T-helper 2 cell treated with Interferon-gamma antibody and Interleukin-4, amounts not matched to agents 5 μg/mL and 100 μg/mL, for 36 hours (primary cell): Measurements from ENCODE around the gene ZNF654.

Experiments
- DNase-seq: peaks from one replicate; pipeline ENCODE4 v3.0.0; 2021; ENCODE audit warnings: low spot score
- H3K27ac Mint-ChIP-seq: one replicate; pipeline ENCODE4 v1.8.0; 2021; ENCODE audit warnings: mild to moderate bottlenecking, mixed read lengths
- H3K27me3 Mint-ChIP-seq: one replicate; pipeline ENCODE4 v1.8.0; 2021; ENCODE audit warnings: low read depth, mixed read lengths
- H3K36me3 Mint-ChIP-seq: one replicate; pipeline ENCODE4 v1.8.0; 2021; ENCODE audit warnings: low read depth, mixed read lengths
- H3K4me1 Mint-ChIP-seq: one replicate; pipeline ENCODE4 v1.8.0; 2021; ENCODE audit warnings: low read depth, mixed read lengths
- H3K4me3 Mint-ChIP-seq: one replicate; pipeline ENCODE4 v1.8.0; 2022; ENCODE audit warnings: mild to moderate bottlenecking, moderate library complexity, mixed read lengths
- H3K9me3 Mint-ChIP-seq: one replicate; pipeline ENCODE4 v1.8.0; 2021; ENCODE audit warnings: mixed read lengths

ZNF654 gene

GRCh38 chr3:88038566-88038965 is 20.5 kb upstream of the ZNF654 start:
- no peaks in the 10 kb centered on the region for H3K36me3 Mint-ChIP-seq
- no peaks in the 10 kb centered on the region for H3K27me3 Mint-ChIP-seq
- H3K9me3 Mint-ChIP-seq, result no peaks in the 10 kb centered on the region
- H3K4me1 Mint-ChIP-seq, result peaks cover 12% of the 10 kb centered on the region
- no peak for DNase-seq
- H3K4me3 Mint-ChIP-seq, result no peak overlapping the region
- no peak overlapping the region for H3K27ac Mint-ChIP-seq

- Mint-ChIP-seq H3K27me3 (no peaks in the 10 kb centered on the region), H3K4me3 (no peak overlapping the region), H3K9me3 (no peaks in the 10 kb centered on the region), H3K27ac (no peak overlapping the region), H3K4me1 (peaks cover 6% of the 10 kb centered on the region), H3K36me3 (no peaks in the 10 kb centered on the region)
- DNase-seq, result no peak
Measured at GRCh38 chr3:88040529-88040928, 18.5 kb upstream of the ZNF654 start.

GRCh38 chr3:88041005-88041404 is 18.1 kb upstream of the ZNF654 start:
- Mint-ChIP-seq H3K27me3 (no peaks in the 10 kb centered on the region), H3K36me3 (no peaks in the 10 kb centered on the region), H3K27ac (no peak overlapping the region), H3K4me1 (peaks cover 6% of the 10 kb centered on the region), H3K9me3 (no peaks in the 10 kb centered on the region), H3K4me3 (no peak overlapping the region)
- DNase-seq, result no peak

- DNase-seq, result no peak
- Mint-ChIP-seq H3K9me3 (no peaks in the 10 kb centered on the region), H3K27ac (no peak overlapping the region), H3K4me1 (peaks cover 8% of the 10 kb centered on the region), H3K36me3 (no peaks in the 10 kb centered on the region), H3K27me3 (no peaks in the 10 kb centered on the region), H3K4me3 (no peak overlapping the region)
Measured at GRCh38 chr3:88044411-88044810, 14.6 kb upstream of the ZNF654 start.

GRCh38 chr3:88046766-88047165 is 12.3 kb upstream of the ZNF654 start:
- Mint-ChIP-seq H3K4me3 (no peak overlapping the region), H3K36me3 (peaks cover 3% of the 10 kb centered on the region), H3K27ac (no peak overlapping the region), H3K9me3 (no peaks in the 10 kb centered on the region), H3K27me3 (no peaks in the 10 kb centered on the region), H3K4me1 (peaks cover 10% of the 10 kb centered on the region)
- DNase-seq, result no peak

GRCh38 chr3:88057630-88058305 is 1.3 kb upstream of the ZNF654 start:
- H3K9me3 Mint-ChIP-seq, result no peaks in the 10 kb centered on the region
- H3K27ac Mint-ChIP-seq, result peak overlapping the region; percentile 80
- peak overlapping the region; percentile 98 for H3K4me3 Mint-ChIP-seq
- H3K4me1 Mint-ChIP-seq, result peaks cover 42% of the 10 kb centered on the region
- no peaks in the 10 kb centered on the region for H3K27me3 Mint-ChIP-seq
- DNase-seq, result no peak
- peaks cover 42% of the 10 kb centered on the region for H3K36me3 Mint-ChIP-seq

- H3K36me3 Mint-ChIP-seq, result peaks cover 46% of the 10 kb centered on the region
- H3K9me3 Mint-ChIP-seq, result no peaks in the 10 kb centered on the region
- H3K4me3 Mint-ChIP-seq, result peak overlapping the region; percentile 98
Measured at GRCh38 chr3:88058306-88058580, 812 bp upstream of the ZNF654 start.

GRCh38 chr3:88059380-88060170 is 520 bp downstream of the ZNF654 start:
- peaks cover 42% of the 10 kb centered on the region for H3K36me3 Mint-ChIP-seq
- H3K27ac Mint-ChIP-seq, result peak overlapping the region; percentile 98
- peak overlapping the region; percentile 98 for H3K4me3 Mint-ChIP-seq
- no peaks in the 10 kb centered on the region for H3K27me3 Mint-ChIP-seq
- DNase-seq, result peak; percentile 9
- H3K9me3 Mint-ChIP-seq, result no peaks in the 10 kb centered on the region
- peaks cover 53% of the 10 kb centered on the region for H3K4me1 Mint-ChIP-seq

More at GRCh38 chr3:88058306-88058580, 812 bp upstream of the ZNF654 start:
- Mint-ChIP-seq H3K27ac (peak overlapping the region; percentile 98), H3K4me1 (peaks cover 46% of the 10 kb centered on the region), H3K27me3 (no peaks in the 10 kb centered on the region)
- no peak for DNase-seq

- Mint-ChIP-seq H3K27me3 (no peaks in the 10 kb centered on the region), H3K36me3 (peaks cover 31% of the 10 kb centered on the region), H3K4me3 (peak overlapping the region; percentile 64), H3K27ac (no peak overlapping the region), H3K9me3 (no peaks in the 10 kb centered on the region), H3K4me1 (peaks cover 42% of the 10 kb centered on the region)
- DNase-seq, result no peak
Measured at GRCh38 chr3:88061746-88062145, 2.7 kb downstream of the ZNF654 start.

- Mint-ChIP-seq H3K27ac (no peak overlapping the region), H3K9me3 (peaks cover 15% of the 10 kb centered on the region)
Measured at GRCh38 chr3:88075072-88075471, 16.0 kb downstream of the ZNF654 start.

GRCh38 chr3:88075497-88075896 is 16.4 kb downstream of the ZNF654 start:
- Mint-ChIP-seq H3K9me3 (peaks cover 12% of the 10 kb centered on the region), H3K4me3 (no peak overlapping the region), H3K27ac (no peak overlapping the region), H3K36me3 (peaks cover 20% of the 10 kb centered on the region), H3K4me1 (peaks cover 20% of the 10 kb centered on the region), H3K27me3 (no peaks in the 10 kb centered on the region)
- DNase-seq, result no peak

More at GRCh38 chr3:88075072-88075471, 16.0 kb downstream of the ZNF654 start:
- no peak for DNase-seq
- Mint-ChIP-seq H3K4me1 (peaks cover 20% of the 10 kb centered on the region), H3K36me3 (peaks cover 23% of the 10 kb centered on the region), H3K4me3 (no peak overlapping the region), H3K27me3 (no peaks in the 10 kb centered on the region)

- H3K27ac Mint-ChIP-seq, result no peak overlapping the region
- peaks cover 6% of the 10 kb centered on the region for H3K9me3 Mint-ChIP-seq
- peaks cover 24% of the 10 kb centered on the region for H3K4me1 Mint-ChIP-seq
- H3K27me3 Mint-ChIP-seq, result no peaks in the 10 kb centered on the region
- peaks cover 23% of the 10 kb centered on the region for H3K36me3 Mint-ChIP-seq
- no peak for DNase-seq
- H3K4me3 Mint-ChIP-seq, result no peak overlapping the region
Measured at GRCh38 chr3:88076712-88077111, 17.7 kb downstream of the ZNF654 start.

GRCh38 chr3:88078932-88079331 is 19.9 kb downstream of the ZNF654 start:
- Mint-ChIP-seq H3K36me3 (peaks cover 16% of the 10 kb centered on the region), H3K27me3 (no peaks in the 10 kb centered on the region), H3K4me3 (no peak overlapping the region), H3K4me1 (peaks cover 28% of the 10 kb centered on the region), H3K9me3 (no peaks in the 10 kb centered on the region), H3K27ac (no peak overlapping the region)
- no peak for DNase-seq

- no peaks in the 10 kb centered on the region for H3K27me3 Mint-ChIP-seq
- H3K27ac Mint-ChIP-seq, result no peak overlapping the region
- peaks cover 17% of the 10 kb centered on the region for H3K4me1 Mint-ChIP-seq
- no peak for DNase-seq
- no peak overlapping the region for H3K4me3 Mint-ChIP-seq
- peaks cover 36% of the 10 kb centered on the region for H3K36me3 Mint-ChIP-seq
- H3K9me3 Mint-ChIP-seq, result no peaks in the 10 kb centered on the region
Measured at GRCh38 chr3:88082854-88083253, 23.8 kb downstream of the ZNF654 start.
